HCT116 (cell line): ENCODE results near the gene ZNF652. TPM values are rescaled to one million over a fixed set of nuclear protein-coding genes. Genes with fewer than 3 reads are reported as not detected.

ENCODE experiments used
- ATAC-seq: fragments of 200-7000 bp; cut with Tn5 transposase; 2 replicates; pipeline ENCODE4 v1.9.1; 2020; ENCODE audit warnings: mild to moderate bottlenecking, moderate library complexity
- BruUV-seq: library from RNA; stranded (reverse); fragments of 400-500 nt; replicated peaks from 2 replicates; lab custom pipeline; 2021; lab: Mats Ljungman, UMichigan
- CTCF ChIA-PET: fragments of 300-600 bp; sonication (Branson Sonifier 250); formaldehyde crosslinking; loops from one replicate; lab custom pipeline; 2021; ENCODE audit warnings: antibody characterized with exemption; lab: Charles Lee
- POLR2A ChIA-PET: fragments of 300-600, 350-600 bp; sonication (Branson Sonifier 250); formaldehyde crosslinking; loops from one replicate; lab custom pipeline; 2021; ENCODE audit warnings: antibody characterized with exemption; lab: Charles Lee
- RAD21 ChIA-PET, 2 experiments: fragments of 300-600 bp; sonication (Branson Sonifier 250); formaldehyde crosslinking; loops; one replicate each; lab custom pipeline; 2023; ENCODE audit warnings: low total read pairs in 2 of 2; ENCODE audit not compliant: uncharacterized antibody in 2 of 2, unreplicated experiment in 2 of 2, low non-redundant PET in 1 of 2; lab: Charles Lee
- DNase-seq: peaks from one replicate; pipeline ENCODE4 v3.0.0-alpha.2; 2010; ENCODE audit warnings: low read depth, low spot score
- H2AFZ ChIP-seq: fragments of 200-600 bp; shearing (Covaris generic), sonication (generic); 2 replicates; pipeline ENCODE4 v1.6.1; 2017; ENCODE audit warnings: low read depth, mixed run types, mixed read lengths, antibody characterized with exemption, low read length; ENCODE audit not compliant: poor library complexity, severe bottlenecking
- H3K27ac ChIP-seq: 2 replicates; pipeline ENCODE4 v1.5.1; 2012; ENCODE audit warnings: low read depth, low read length
- H3K27me3 ChIP-seq: fragments of 200-600 bp; sonication (generic); 2 replicates; pipeline ENCODE4 v1.6.1; 2016; ENCODE audit warnings: mixed run types, low read length, mixed read lengths; ENCODE audit not compliant: insufficient read depth
- H3K36me3 ChIP-seq, 2 experiments: fragments of 200-500 bp in 1 of 2; fragments of 200-600 bp in 1 of 2; sonication (Bioruptor generic) in 1 of 2; sonication (generic) in 1 of 2; 2 replicates each; pipeline versions ENCODE4 v1.5.1 to v1.6.1; 2014 to 2016; ENCODE audit warnings: low read length in 2 of 2, inconsistent platforms in 1 of 2, mixed read lengths in 1 of 2, mixed run types in 1 of 2; ENCODE audit not compliant: insufficient read depth in 2 of 2, control insufficient read depth in 1 of 2
- H3K4me1 ChIP-seq, 2 experiments: fragments of 200-600 bp in 1 of 2; sonication (generic) in 1 of 2; 2 replicates each; pipeline versions ENCODE4 v1.5.1 to v1.6.1; 2012 to 2017; ENCODE audit warnings: low read length in 2 of 2, inconsistent platforms in 1 of 2, mild to moderate bottlenecking in 1 of 2, mixed read lengths in 1 of 2, mixed run types in 1 of 2, moderate library complexity in 1 of 2; ENCODE audit not compliant: insufficient read depth in 2 of 2, control insufficient read depth in 1 of 2
- H3K4me2 ChIP-seq: fragments of 200-600 bp; sonication (generic); 2 replicates; pipeline ENCODE4 v1.6.1; 2017; ENCODE audit warnings: mixed run types, low read length, mixed read lengths
- H3K4me3 ChIP-seq, 2 experiments: fragments of 200-600 bp in 1 of 2; sonication (generic) in 1 of 2; replicated peaks in 1 of 2; 2 replicates each; pipeline ENCODE4 v1.5.1; 2011 to 2016; ENCODE audit warnings: low read length in 2 of 2, control low read depth in 1 of 2, low read depth in 1 of 2, mild to moderate bottlenecking in 1 of 2, mixed read lengths in 1 of 2, mixed run types in 1 of 2
- H3K79me2 ChIP-seq: fragments of 200-600 bp; sonication (generic); 2 replicates; pipeline ENCODE4 v1.6.1; 2017; ENCODE audit warnings: mild to moderate bottlenecking, mixed run types, low read length, moderate library complexity, mixed read lengths; ENCODE audit not compliant: insufficient read depth
- H3K9ac ChIP-seq: fragments of 200-600 bp; sonication (generic); 2 replicates; pipeline ENCODE4 v1.6.1; 2016; ENCODE audit warnings: low read length, mixed read lengths
- H3K9me2 ChIP-seq: fragments of 200-600 bp; sonication (generic), shearing (Covaris generic); 2 replicates; pipeline ENCODE4 v1.6.1; 2017; ENCODE audit warnings: mixed run types, mild to moderate bottlenecking, moderate library complexity; ENCODE audit not compliant: insufficient read depth
- H3K9me3 ChIP-seq, 2 experiments: fragments of 200-500 bp in 1 of 2; fragments of 200-600 bp in 1 of 2; sonication (Bioruptor generic) in 1 of 2; sonication (generic) in 1 of 2; 2 replicates each; pipeline ENCODE4 v1.6.1; 2014 to 2017; ENCODE audit warnings: low read length in 2 of 2, mixed read lengths in 2 of 2, inconsistent platforms in 1 of 2, low read depth in 1 of 2, mild to moderate bottlenecking in 1 of 2, mixed run types in 1 of 2, moderate library complexity in 1 of 2; ENCODE audit not compliant: control insufficient read depth in 1 of 2, insufficient read depth in 1 of 2
- H4K20me1 ChIP-seq: fragments of 200-600 bp; sonication (generic), shearing (Covaris generic); 2 replicates; pipeline ENCODE4 v1.6.1; 2017; ENCODE audit warnings: mixed run types, mild to moderate bottlenecking, moderate library complexity; ENCODE audit not compliant: insufficient read depth
- CEBPB ChIP-seq: IDR thresholded peaks from 2 replicates; pipeline ENCODE4 v1.6.1; 2012; ENCODE audit warnings: low read depth
- CTCF ChIP-seq, 3 experiments: fragments of 200-600 bp in 1 of 3; sonication (generic) in 1 of 3; IDR thresholded peaks in 2 of 3; conservative IDR thresholded peaks in 1 of 3; 2 replicates each; pipeline ENCODE4 v1.5.1; 2012 to 2017; ENCODE audit warnings: low read depth in 2 of 3, low read length in 2 of 3, antibody characterized with exemption in 1 of 3, borderline replicate concordance in 1 of 3, control low read depth in 1 of 3, mild to moderate bottlenecking in 1 of 3, mixed read lengths in 1 of 3, mixed run types in 1 of 3, moderate library complexity in 1 of 3; ENCODE audit not compliant: insufficient read depth in 1 of 3
- EGR1 ChIP-seq: IDR thresholded peaks from 2 replicates; pipeline ENCODE4 v1.6.1; 2012; ENCODE audit warnings: low read depth
- JUND ChIP-seq: IDR thresholded peaks from 2 replicates; pipeline ENCODE4 v1.6.1; 2012
- MAX ChIP-seq: IDR thresholded peaks from 2 replicates; pipeline ENCODE4 v1.6.1; 2012
- RAD21 ChIP-seq: IDR thresholded peaks from 2 replicates; pipeline ENCODE4 v1.6.1; 2012; ENCODE audit warnings: low read depth, mild to moderate bottlenecking
- SRF ChIP-seq: IDR thresholded peaks from 2 replicates; pipeline ENCODE4 v1.6.1; 2012; ENCODE audit warnings: low read depth
- TCF7L2 ChIP-seq: IDR thresholded peaks from 2 replicates; pipeline ENCODE4 v1.7.0; 2011; ENCODE audit warnings: borderline replicate concordance, inconsistent platforms; ENCODE audit not compliant: insufficient read depth, insufficient read length; ENCODE audit errors: extremely low read depth
- YY1 ChIP-seq: IDR thresholded peaks from 2 replicates; pipeline ENCODE4 v1.6.1; 2011; ENCODE audit warnings: low read length, low read depth, moderate library complexity, mild to moderate bottlenecking; ENCODE audit not compliant: insufficient replicate concordance; ENCODE audit errors: extremely low read depth
- intact Hi-C: fragments of 100-400 bp; cut with micrococcal nuclease; formaldehyde crosslinking; loops from 2 replicates; pipeline ENCODE4 v1.10.0; 2022
- total RNA-seq: library from RNA; stranded (reverse); gene quantifications from one replicate; pipeline ENCODE4 v1.2.1, GENCODE V29; 2021; ENCODE audit not compliant: unreplicated experiment

Gene ZNF652
- total RNA-seq, 1 experiment from 2014 or later, result 27.8 TPM

- H3K9ac ChIP-seq, result no peak overlapping the region
- POLR2A ChIA-PET, result no interaction called here
- no peak overlapping the region for H3K27ac ChIP-seq
- H3K4me3 ChIP-seq, result no peak overlapping the region
- intact Hi-C loops, result no loop called here
- RAD21 ChIA-PET, result no interaction called here
- H2AFZ ChIP-seq, result no peak overlapping the region
- CTCF ChIA-PET, result no interaction called here
- peaks cover 71% of the 10 kb centered on the region for H3K79me2 ChIP-seq
- no peak overlapping the region for H3K4me2 ChIP-seq
- ATAC-seq (no peak), DNase-seq (no peak)
- H4K20me1 ChIP-seq, result peaks cover 10% of the 10 kb centered on the region; the same call in 1 of the 2 replicates
- BruUV-seq, result no TSS peak
- H3K36me3 ChIP-seq, result 0 out of 4 replicates have a peak, but pooled peaks cover 0 to 7% of the 10 kb centered on the region in 2 experiments
- H3K27me3 ChIP-seq, result no peaks in the 10 kb centered on the region
- TF ChIP-seq SRF (no peak), YY1 (no peak), CEBPB (no peak), JUND (no peak), RAD21 (no peak), MAX (no peak), EGR1 (no peak), CTCF (IDR thresholded peaks at IDR 0.05 in 2 of 3, conservative IDR thresholded peaks at IDR 0.05 in 1 of 3; ENCODE audit: borderline replicate concordance in 1 of 3, insufficient read depth in 1 of 3, low read depth in 2 of 3, low read length in 2 of 3) (no peak), TCF7L2 (no peak)
- H3K9me2 ChIP-seq, result no peaks in the 10 kb centered on the region
- no peaks in the 10 kb centered on the region for H3K4me1 ChIP-seq
- peaks cover 0 to 2% of the 10 kb centered on the region in 2 experiments; a peak in 2 of 4 replicates for H3K9me3 ChIP-seq
Observed at GRCh38 chr17:49343273-49343672, 18.8 kb downstream of the ZNF652 start.
